HG02981 (cell line): Measurements from ENCODE around the gene TMEFF2.
"Not testable (repeated sequence)": the region's sequence is repeated elsewhere in the genome, so short reads cannot be mapped to it uniquely, and the experiment has no call there.

Experiments used
- ATAC-seq: cut with Tn5 transposase; IDR thresholded peaks from one replicate; pipeline ENCODE4 v1.9.1; 2021; ENCODE audit warnings: mild to moderate bottlenecking, moderate library complexity; ENCODE audit not compliant: unreplicated experiment

TMEFF2 gene

DNA sequence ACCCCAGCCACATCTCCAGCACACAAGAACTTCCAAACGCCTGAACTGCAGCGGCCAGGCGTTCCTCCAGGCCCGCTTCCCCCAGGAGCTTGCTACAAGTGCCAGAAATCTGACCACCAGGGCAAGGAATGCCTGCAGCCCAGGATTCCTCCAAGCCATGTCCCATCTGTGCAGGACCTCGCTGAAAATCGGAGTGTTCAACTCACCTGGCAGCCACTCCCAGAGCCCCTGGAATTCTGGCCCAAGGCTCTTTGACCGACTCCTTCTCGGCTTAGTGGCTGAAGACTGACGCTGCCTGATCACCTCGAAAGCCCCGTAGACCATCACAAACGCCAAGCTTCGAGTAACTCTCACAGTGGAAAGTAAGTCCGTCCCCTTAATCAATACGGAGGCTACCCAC lies 62.1 kb downstream of the TMEFF2 start:
- ATAC-seq, result not testable (repeated sequence)

DNA sequence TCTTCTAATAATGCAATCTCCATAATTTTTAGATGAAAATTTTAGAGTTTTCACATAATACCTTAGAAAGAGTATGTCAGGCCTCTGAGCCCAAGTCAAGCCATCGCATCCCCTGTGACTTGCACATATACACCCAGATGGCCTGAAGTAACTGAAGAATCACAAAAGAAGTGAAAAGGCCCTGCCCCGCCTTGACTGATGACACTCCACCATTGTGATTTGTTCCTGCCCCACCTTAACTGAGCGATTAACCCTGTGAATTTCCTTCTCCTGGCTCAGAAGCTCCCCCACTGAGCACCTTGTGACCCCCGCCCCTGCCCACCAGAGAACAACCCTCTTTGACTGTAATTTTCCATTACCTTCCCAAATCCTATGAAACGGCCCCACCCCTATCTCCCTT lies 64.4 kb downstream of the TMEFF2 start:
- ATAC-seq, result not testable (repeated sequence)

DNA sequence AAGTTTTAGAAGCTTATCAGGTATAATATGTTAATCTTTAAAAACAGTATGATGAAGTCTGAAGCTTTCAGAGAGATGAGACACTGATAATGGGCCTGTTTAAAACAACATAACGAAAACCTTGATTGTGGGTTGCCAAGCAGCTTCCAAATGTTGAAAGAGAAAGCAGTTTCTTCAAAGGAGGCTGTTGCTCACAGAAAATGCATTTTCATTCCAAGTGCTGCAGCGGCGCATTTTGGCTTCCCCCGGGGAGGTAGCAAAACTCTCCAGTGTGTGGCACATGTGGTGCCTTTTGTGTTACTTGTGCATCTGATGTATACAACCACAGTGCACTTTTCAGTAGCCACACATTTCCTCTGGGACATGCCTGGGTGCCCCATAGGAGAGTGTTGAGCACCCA lies 66.1 kb downstream of the TMEFF2 start:
- no peak for ATAC-seq

DNA sequence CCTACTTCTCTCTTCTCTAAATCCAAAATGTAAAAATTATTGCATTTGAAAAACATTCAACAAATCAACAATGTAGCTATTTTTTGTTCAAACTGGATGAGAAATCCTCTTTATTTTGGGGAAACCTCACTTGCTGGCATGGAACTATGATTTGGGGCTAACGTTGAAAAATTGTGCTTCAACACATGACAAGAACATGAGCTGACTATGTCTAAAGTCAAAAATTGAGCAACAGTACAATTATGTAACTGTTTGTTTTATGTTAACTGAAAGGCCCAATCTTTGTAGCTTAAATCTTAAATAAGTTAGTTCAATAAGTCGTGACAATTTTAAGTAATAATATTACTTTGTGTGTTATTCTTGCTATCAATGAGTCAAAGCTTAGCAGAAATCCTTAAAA lies 67.3 kb downstream of the TMEFF2 start:
- no peak for ATAC-seq

DNA sequence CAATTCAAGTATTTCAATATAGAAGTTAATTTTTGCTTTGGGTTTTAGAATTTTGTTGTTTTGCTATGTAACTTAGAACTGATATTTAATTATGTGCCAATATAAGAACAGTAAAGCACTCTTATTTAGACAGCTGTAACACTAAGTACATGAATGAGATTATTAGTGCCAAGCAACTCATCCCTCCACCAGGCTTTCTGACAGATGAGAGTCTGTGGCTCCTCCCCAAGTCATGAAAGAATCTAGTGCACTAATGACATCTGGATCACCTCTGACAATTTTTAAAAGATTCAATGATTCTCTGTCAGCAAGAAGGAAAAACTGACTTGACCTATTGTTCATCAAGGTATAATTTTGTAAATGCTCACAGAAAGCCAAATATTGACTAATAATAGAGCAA lies 67.8 kb downstream of the TMEFF2 start:
- no peak for ATAC-seq

DNA sequence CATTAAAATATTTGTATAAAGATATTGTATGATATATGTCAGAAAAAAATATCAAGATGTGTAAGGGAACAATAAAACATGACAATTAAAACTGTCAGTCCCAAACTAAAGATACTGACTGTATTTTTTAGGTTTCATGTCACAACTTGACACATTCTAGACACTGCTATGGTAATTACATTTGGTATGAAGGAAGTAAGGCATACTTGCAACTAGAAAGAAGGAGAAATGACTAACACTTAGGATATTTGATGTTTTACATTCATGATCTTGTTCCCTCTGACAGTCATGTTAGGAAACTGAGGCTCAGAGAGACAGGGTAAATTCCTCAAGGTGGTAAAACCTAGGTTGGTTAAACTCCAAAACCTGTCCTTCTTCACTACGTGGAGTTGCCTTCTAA lies 68.3 kb downstream of the TMEFF2 start:
- ATAC-seq, result no peak

DNA sequence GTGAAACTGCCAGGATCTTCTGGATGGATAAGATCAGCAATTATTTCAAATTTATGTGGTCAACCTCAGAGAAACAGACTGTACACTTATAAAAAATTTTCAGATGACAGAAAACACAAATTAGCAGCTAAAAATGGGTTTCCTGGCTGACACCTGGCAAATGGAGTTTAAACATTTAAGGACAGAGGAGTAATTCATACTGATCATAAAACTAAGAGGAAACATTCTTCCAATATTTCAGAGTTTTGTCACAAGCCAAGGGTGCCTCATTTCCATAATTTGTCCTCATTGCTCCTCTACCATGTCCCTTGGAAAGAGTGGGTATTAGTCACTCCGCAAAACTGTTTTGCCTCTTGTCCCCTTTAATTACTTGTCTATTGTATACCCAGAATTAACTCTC lies 70.2 kb downstream of the TMEFF2 start:
- ATAC-seq, result no peak

DNA sequence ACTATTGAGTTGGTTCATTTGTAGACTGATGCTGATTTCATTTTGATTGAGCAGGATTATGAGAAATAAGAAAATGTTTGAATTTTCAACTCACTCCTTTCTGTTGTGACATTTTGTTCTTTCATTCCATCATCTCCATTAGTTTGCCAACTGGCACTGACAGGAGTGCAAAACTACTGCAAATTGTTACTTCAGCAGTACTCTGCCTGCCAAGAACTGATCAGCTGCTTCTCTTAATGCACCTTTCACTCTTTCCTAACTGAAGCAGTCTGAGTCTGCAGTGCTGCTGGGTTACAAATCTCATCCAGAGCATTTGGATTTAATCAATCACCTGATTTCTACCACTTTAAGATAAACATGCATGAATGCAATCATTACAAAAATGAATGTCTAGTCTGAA lies 70.9 kb downstream of the TMEFF2 start:
- no peak for ATAC-seq

DNA sequence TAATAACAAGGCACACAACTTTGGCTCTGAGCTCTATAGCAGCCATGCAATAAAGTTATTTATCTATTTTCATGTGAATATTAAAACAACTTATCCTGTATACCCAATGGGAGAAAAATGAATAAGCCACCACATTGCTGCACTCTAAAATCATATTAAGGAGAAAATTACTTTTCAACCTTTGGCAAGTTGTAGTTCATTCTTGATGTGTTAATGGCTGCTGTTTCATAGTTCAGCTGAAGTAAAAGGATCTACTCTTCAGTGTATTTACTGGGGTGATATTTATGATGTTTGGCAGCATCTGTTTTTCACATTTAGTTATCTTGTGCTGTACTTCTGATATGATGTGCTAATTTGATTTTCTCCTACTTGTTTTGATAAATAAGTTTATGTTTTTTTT lies 71.8 kb downstream of the TMEFF2 start:
- no peak for ATAC-seq

DNA sequence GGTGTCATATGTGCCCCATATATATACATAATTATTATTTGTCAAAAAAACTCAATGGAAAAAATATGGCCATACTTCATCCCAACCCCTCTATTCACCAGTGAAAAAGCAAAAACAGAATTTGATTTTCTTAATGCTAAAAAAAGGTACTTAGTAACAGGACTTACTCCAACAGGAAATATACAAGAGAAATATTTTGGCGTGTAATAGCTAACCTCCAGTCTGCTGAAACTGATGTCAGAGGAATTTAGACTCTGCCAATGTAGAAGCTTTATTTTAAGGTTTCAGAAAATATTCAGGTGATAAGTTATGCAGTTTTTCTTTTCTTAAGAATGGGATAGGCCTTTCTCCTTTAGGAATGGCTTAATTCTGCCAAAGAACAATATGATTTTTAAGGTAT lies 72.6 kb downstream of the TMEFF2 start:
- ATAC-seq, result no peak

DNA sequence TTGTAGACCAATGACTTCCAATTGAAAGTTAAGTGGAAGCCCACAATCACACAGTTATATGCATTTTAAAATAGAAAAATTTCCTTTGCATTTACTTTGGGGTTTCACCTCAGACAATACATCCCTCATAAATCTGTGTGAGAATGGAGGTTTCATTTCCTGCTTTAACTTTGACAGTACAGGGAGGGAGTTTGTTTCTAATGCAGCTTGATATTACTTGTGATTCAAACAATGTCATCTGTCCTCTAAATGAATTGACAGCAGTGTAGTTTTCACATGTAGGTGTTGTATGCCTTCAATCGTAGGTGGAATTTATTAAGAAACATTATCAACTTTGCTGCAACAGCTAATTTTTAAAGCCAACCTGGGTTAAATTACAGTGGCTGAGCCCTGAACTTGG lies 75.2 kb downstream of the TMEFF2 start:
- no peak for ATAC-seq

DNA sequence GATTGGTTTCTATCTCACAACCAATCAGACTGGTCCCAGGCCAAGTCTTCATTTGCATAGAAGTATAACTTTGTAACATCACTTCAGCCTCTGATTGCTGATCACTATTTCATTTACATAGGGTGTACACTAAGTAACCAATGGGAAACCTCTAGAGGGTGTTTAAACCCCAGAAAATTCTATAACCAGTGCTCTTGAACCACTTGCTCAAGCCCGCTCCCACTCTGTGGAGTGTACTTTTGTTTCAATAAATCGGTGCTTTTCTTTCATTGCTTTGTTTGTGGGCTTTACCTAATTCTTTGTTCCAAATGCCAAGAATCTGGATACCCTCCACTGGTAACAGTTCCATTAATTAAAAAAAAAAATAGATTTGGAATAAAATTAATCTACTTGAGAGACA lies 77.0 kb downstream of the TMEFF2 start:
- ATAC-seq, result no peak

DNA sequence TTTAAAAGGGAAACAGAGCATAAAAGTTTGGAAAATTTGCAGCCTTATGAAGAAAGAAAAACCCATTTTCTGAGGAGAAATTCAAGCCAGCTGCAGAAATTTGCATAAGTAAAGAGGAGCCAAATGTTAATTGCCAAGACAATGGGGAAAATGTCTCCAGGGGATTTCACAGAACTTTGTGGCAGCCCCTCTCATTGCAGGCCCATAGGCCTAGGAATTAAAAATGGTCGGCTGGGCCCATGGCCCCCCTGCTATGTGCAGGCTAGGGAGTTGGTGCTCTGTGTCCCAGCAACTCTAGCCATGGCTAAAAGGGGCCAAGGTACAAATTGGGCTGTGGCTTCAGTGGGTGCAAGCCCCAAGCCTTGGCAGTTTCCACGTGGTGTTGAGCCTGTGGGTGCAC lies 83.2 kb downstream of the TMEFF2 start:
- not testable (repeated sequence) for ATAC-seq

DNA sequence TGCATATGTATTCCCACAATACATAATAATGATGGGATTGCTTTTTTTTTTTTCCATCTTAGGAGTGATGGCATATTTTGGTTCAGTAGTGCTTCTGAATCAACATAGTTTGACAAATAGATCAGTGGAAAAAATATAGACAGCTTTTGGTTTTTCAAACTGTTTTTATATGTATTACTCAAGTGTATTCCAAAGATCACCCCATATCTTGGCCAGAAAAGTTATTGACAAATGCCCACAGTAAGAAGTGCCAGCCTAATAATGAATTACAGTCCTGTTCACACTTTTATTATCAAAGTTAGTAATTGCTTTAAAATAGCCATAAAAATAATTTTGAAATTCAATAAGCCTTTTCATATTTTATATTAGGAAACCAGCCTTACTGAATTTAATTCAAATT lies 95.0 kb downstream of the TMEFF2 start:
- ATAC-seq, result no peak

DNA sequence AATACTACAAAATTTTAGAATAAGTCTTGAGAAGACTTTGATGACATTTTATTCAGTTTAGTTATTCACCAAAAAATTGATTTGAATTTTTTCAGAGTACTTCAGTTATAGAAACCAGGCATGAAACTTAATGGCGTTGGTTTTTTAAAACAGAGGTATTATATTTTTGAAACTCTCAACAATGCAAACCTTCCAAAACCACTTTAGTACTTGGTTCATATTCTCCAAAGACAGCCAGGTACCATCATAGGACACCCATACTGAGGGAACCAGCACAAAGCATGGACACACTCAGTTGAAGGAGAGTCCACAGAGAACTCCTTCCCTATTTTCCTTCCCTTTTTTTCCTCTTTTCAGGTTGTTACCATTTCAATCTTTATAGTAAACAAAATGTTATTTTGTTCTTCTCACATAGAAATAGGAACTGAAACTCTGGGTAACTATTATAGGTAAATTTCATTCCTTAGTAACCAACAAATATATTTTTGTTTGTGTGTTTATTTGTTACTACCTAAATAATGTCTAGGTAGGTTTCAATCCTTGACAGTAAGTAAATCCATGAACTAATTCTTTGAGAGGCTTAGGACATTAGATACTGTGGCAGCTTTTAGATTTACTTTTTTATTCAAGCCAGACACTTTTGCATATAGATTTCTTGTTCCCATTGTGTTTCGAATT lies 95.8 kb downstream of the TMEFF2 start:
- peak; percentile 65 for ATAC-seq

DNA sequence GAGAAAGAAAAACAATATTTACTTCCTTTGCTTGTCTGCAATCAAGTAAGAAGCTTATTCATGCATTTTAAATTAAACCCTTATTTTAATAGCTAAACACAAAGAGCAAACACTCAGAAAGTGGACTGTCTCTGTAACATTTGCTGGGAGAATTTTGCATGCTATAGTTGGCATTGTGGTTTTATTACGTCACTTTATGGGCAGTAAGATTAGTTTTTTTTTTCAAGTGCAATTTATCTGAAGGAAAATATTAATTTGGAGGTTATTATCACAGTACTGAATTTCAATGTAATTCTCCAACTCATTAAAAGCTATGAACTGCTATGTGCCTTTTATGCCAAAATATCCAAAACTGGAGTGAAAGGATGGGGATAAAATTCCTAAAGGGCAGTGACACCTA lies 103.3 kb downstream of the TMEFF2 start:
- no peak for ATAC-seq

DNA sequence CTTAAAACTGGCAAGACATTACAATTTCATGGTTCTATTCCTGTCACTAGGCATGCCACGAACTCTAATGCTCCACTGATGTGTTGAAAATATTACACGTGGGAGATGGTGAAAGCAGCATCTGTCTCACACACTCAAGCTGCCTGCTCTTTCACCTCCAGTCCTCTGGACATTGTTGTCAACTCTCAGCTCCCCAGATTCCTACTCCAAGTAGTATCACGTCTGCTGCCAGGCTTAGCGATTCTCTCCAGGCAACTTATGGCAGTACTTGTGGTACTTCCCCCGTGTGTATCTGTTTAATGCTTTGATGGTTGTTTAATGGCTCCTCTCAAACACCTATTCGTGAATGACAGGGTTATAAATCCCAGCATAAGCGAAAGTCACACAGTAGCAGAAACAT lies 103.8 kb downstream of the TMEFF2 start:
- ATAC-seq, result no peak

DNA sequence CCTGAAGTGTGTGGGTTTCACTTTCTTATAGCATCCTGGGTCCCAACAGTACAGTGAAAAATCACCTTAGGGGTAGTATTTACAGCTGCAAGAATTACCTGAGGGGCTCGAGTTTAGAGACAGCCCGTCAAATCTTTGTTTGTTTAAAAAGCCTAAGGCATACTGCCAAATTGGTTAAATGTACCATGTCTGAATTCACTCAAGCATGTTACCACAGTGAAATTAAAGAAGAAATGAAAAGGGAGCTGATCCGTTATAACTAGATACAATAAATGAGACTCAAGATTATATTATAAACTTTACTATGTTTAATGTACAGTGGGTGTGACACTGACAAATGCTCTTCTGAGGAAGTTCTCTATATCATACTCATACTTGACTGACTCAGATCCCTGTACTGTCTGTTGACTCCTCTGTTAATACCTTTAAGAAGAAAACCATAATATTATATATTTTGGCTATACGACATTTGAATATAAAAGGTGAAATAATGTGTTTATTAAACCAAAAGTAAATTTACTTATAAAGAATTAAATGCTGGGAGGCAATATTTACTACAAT lies 107.3 kb downstream of the TMEFF2 start:
- no peak for ATAC-seq

DNA sequence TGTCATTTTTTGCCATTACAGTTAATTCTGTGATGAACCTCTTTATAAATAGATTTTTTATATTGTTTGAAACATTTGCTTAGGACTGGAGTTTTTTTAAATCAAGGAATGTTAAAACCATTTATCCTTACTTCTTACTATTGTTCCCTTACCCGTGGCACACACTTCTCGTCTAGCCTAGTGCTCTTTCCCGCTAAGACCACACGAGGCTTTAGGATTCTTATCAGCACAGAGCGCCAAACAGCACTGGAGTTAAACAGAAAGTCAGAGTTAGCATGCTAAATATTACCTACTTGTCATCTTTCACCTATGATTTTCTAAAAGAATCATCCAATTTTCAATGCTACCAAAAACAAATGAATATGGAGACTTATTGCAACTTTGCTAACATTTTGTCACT lies 112.6 kb downstream of the TMEFF2 start:
- no peak for ATAC-seq

DNA sequence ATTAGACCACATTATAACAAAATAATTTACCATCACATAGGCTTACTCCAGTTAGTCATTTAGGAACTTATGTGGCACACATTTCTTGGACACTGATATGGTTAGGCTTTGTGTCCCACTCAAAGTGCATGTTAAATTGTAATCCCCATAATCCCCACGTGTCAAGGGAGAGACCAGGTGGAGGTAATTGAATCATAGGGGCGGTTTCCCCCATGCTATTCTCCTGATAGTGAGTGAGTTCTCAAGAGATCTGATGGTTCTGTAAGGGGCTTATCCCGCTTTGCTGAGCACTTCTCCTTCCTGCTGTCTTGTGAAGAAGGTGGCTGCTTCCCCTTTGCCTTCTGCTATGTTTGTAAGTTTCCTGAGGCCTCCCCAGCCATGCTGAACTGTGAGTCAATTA lies 114.6 kb downstream of the TMEFF2 start:
- not testable (repeated sequence) for ATAC-seq

DNA sequence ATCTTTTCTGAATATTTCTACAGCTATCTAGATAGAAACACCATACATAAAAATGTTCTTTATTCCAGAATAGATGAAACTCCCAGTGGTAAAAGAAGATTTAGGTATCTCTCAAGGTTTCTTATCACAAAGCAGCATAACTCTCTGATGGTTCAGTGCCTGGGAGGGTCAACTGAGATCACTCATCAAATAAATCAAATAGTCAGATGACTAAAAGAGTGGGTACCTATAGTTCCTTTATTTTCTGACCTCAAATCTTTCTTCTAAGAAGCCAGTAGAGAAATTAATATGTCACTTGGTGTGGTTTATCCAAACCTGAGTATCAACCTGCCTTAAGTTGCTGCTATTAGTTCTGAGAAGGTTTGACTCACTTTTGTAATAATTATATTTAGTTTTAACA lies 120.9 kb downstream of the TMEFF2 start:
- no peak for ATAC-seq

DNA sequence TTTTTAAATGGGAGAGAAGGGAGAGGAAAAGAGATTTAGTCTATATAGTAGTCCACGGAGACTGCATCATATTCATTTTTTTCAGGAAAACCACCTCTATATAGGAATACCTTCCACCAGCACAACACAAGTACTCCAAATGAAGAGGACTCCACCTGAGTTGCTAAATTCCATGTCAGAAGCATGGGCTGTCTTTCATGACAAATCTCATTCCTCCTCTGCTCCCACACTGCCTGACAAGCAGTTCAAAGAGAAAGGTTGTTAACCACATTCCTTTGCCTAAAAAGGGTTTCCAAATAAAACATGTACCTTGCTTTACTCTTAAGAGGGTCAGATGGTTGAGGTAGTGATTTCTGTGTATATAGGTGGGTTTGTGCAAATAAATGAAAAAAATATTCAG lies 122.0 kb downstream of the TMEFF2 start:
- ATAC-seq, result no peak

DNA sequence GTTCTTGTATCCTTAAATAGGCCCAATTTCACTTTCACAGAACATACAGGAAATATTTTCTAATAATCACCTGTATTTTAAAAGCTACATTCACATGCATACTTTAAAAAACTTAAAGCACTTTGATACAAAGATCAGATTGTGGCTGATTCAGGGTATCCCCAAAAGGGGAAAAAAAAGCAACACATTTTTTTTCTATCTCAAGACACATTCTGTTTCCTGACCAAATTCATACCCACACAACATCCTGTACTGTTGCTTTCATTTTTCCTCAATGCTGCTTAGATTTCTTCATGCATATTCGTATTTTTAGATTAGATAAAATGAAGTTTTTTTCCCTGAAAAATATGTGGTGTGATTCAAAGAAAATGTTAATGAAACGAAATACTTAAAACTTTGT lies 122.5 kb downstream of the TMEFF2 start:
- ATAC-seq, result no peak
